ENCODE data around the gene C1QTNF8. TPM values are rescaled to one million over a fixed set of nuclear protein-coding genes. Genes with fewer than 3 reads are reported as not detected.

C1QTNF8 gene
- total and polyA plus RNA-seq, 12 donors, result 0.15 TPM; not detected in 11

- TF ChIP-seq CTCF (IDR thresholded peaks at IDR 0.05), result no peak
- peaks cover 8 to 87% (median 78%) of the 10 kb centered on the region in 7 donors for H3K27me3 ChIP-seq
- DNase-seq (no peak), ATAC-seq (no peak)
- intact Hi-C loops (cut with DNase I), result no loop called here
- WGBS, 2 donors, result 75 to 76% methylated on average over 35 to 36 of the region's 36 CpGs
- peaks cover 0 to 6% (median 0%) of the 10 kb centered on the region in 9 donors for H3K4me1 ChIP-seq
- no peaks in the 10 kb centered on the region for H3K9me3 ChIP-seq
- no peak overlapping the region for H3K27ac ChIP-seq
- no peak overlapping the region for H3K4me3 ChIP-seq
- H3K36me3 ChIP-seq, result no peaks in the 10 kb centered on the region
Measured at GRCh38 chr16:1077877-1078578, 18.0 kb downstream of the C1QTNF8 start.

- Histone ChIP-seq H3K9me3 (no peaks in the 10 kb centered on the region), H3K27me3 (peaks cover 3 to 87% (median 78%) of the 10 kb centered on the region in 7 donors), H3K27ac (no peak overlapping the region), H3K4me1 (peaks cover 0 to 6% (median 0%) of the 10 kb centered on the region in 9 donors), H3K4me3 (no peak overlapping the region), H3K36me3 (no peaks in the 10 kb centered on the region)
- ATAC-seq (no peak), DNase-seq (no peak)
- 37 to 42% methylated on average over 16 of the region's 16 CpGs for WGBS, 2 donors
- no peak for TF ChIP-seq CTCF (IDR thresholded peaks at IDR 0.05)
- intact Hi-C loops (cut with DNase I), result no loop called here
Measured at GRCh38 chr16:1076801-1077576, 19.1 kb downstream of the C1QTNF8 start.

DNA sequence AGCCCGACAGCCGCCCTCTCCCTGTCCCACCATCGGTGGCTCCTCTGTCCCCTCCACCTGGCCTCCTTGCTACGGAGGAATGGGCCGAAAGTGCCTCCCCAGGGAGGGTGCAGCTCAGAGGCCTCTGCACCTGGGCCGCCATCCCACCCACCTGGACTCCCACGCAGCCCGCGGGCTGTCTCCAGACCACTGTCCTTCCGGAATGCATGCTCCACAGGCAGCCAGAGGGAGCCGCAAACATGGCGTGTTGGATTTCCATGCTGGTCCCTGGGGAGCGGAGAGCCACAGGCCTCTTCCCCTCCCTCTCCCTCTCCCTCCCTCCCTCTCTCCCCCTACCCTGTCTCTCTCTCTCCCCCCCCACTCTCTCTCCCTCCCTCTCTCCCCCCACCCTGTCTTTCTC is 20.5 kb downstream of the C1QTNF8 start:
- peaks cover 0 to 6% (median 0%) of the 10 kb centered on the region in 9 donors for H3K4me1 ChIP-seq
- H3K27ac ChIP-seq, result no peak overlapping the region
- ATAC-seq, result no peak
- H3K4me3 ChIP-seq, result no peak overlapping the region
- intact Hi-C loops (cut with DNase I), result no loop called here
- no peak for TF ChIP-seq CTCF (IDR thresholded peaks at IDR 0.05)
- H3K9me3 ChIP-seq, result no peaks in the 10 kb centered on the region
- H3K36me3 ChIP-seq, result no peaks in the 10 kb centered on the region
- peaks cover 10 to 87% (median 78%) of the 10 kb centered on the region in 7 donors for H3K27me3 ChIP-seq
- DNase-seq, result no peak
- 66 to 69% methylated on average over 13 of the region's 13 CpGs for WGBS, 2 donors

DNA sequence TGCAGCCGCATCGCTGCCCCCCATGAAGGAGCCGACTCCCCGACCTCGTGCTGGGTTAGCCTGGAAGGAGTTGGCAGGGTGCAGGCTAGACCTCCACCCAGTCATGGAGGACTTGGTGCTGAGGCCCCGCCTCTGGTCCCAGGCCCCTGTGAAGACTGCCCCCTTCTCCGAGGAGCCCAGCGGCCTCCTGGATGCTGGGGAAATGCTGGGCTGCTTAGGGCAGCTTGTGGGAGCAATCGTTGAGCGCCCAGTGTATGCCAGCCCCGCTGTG is 21.7 kb downstream of the C1QTNF8 start:
- Histone ChIP-seq H3K4me1 (peaks cover 0 to 7% (median 0%) of the 10 kb centered on the region in 9 donors), H3K9me3 (no peaks in the 10 kb centered on the region), H3K27me3 (peaks cover 19 to 87% (median 80%) of the 10 kb centered on the region in 7 donors), H3K4me3 (peak overlapping the region in 1 of 10 donors; percentile 5), H3K27ac (peak overlapping the region in 3 of 10 donors; percentile 52 to 84 (median 79)), H3K36me3 (no peaks in the 10 kb centered on the region)
- intact Hi-C loops (cut with DNase I), result no loop called here
- DNase-seq, result no peak
- 61 to 68% methylated on average over 11 of the region's 11 CpGs for WGBS, 2 donors
- no peak for TF ChIP-seq CTCF (IDR thresholded peaks at IDR 0.05)
- no peak for ATAC-seq

All from heart right ventricle (tissue), 16 donors.